GM21447 (cell line): Measurements from ENCODE around the gene LDLRAD4.

ENCODE experiments used
- ATAC-seq: cut with Tn5 transposase; IDR thresholded peaks from one replicate; pipeline ENCODE4 v1.9.1; 2021; ENCODE audit not compliant: unreplicated experiment

LDLRAD4 gene

GRCh38 chr18:13227910-13228309, 9.3 kb downstream of the LDLRAD4 start:
- no peak for ATAC-seq

- ATAC-seq = no peak
Observed at GRCh38 chr18:13229001-13229671, 10.6 kb downstream of the LDLRAD4 start.

DNA sequence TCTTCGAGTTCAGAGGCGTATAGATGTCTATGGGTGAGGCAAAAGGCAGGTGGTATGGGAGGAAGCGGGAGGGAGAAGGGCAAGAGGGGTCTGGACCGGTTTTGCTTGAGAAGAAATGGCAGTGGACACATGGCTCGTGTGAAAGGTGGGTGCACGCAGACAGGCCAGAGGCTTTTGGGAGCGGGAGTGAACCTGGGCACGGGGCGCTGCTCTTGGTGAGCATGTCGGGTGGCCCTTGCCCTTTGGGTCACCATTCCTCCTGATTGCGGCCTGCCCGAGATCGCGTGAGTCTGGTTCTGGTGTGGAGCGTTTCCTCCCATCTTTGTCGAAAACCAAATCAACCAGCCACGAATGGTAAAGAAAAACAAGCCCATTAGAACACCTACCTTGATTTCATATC, 12.6 kb downstream of the LDLRAD4 start:
- no peak for ATAC-seq

DNA sequence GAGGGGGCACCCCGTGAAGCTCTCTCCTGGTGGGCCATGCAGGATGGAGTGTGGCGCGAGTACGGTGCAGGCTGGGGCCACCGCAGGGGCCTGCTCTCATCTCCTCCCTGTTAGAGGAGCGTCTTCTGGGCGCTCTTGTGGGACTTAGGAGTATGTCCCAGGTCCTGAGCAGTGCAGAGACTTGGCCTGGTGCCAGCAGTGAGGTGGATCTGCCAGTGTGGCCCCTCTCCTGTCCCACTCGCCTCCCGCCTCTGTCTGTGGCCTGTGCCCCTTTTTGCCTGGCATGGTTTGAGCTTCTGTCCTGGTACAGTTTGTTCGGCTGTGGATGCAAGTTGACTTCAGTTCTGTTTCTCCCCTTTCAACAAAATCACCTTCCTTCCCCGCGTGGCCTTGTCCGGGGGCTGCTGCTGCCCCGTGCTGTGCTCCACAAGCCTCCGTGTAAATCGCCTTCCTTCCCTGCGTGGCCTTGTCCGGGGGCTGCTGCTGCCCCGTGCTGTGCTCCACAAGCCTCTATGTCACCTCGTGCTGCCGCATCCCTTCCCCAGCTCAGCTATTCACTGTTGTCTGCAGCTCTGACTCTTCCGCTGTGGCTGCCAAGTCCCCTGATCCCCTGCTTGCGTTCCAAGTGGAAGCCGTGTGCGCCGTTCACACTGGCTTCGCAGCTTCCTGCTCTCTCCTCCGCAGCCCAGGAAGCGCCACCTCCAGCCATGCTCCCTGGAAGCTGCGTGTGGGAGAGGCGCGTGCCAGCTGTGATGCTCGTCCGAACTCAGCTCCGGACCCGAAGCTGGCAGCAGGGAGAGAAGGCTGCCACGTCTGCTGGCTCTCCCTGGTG, 13.7 kb downstream of the LDLRAD4 start:
- no peak for ATAC-seq

- ATAC-seq = no peak
Observed at GRCh38 chr18:13232971-13233786, 14.6 kb downstream of the LDLRAD4 start.

DNA sequence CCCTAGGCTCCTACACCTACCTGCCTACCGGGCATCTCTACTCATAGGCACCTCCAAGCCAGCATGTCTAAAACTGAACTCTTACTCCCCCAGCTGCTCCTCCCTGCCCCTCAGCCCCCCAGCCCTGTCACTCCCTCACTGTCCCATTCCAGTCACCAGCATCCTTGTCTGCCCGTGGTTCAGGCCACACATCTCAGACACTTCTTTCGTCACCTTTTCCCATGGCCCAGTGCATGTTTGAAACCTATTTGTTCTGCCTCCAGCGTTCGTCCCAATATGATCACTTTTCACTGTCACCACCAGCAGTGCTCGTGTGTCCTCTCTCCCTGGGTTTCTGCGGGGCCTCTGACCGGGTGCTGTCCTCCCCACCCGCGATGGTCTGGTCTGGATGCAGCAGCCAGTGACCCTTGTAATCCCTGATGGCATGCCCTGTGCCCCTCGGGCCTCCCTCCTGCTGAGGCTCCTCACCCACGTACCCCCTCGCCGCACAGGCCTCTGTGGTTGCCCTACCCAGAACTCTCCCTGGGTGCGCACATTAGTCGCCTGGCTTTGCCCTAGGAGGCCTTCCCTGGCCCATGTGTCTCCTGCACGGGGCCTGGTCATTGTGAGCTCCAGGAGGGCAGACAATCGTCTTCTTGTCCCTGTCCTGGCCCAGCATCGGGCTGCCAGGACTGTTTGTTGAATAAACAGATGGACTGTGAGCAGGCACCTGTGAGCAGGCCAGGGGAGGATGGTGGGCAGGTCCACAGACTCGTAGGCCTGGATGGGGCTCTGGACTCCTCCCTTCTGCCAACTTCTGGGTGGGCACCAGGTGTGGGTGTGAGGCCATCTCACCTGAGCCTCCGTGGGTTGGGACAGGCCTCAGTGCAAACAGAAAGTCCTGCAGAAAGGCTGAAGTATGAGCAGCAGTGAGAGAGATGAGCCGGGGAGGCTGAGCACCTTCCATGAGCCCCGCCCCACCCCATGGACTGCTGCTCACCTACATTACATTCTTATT, 15.5 kb downstream of the LDLRAD4 start:
- no peak for ATAC-seq

DNA sequence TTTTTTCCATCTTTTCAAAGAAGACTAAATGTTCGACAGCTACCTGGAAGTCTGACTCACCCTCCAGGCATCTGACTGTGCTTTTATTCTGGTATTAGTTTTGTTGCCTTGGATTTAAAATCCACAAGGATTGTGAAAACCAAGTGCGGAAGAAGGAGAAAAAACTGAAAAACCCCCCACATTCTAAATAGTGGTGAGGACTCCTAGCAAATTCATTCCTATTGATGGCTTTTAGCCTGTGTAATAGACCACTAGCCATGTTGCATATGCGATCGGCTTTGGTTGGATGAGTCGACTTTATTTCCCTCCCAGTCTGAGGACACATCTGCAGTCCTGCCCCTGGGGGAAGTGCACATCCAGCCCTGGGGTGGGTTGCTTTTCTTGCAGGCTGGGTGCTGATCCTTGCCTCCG, 16.9 kb downstream of the LDLRAD4 start:
- no peak for ATAC-seq

DNA sequence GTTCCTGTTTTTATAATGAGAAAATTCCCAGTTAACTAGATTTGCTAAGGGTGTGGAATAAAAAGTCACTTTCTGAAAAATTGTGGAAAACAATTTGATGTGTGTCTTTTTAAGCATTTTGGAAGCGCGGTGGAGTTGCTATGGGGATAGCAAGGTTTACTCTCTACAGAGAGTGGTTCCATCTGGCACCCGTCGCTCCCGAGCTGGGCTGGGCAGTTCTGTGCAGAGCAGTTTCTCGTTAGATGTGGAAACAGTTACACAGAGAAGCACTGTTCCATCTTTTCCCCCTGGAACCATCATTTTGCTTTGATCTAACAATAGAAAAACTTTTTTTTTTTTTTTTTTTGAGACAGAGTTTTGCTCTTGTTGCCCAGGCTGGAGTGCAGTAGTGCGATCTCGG, 17.4 kb downstream of the LDLRAD4 start:
- no peak for ATAC-seq

DNA sequence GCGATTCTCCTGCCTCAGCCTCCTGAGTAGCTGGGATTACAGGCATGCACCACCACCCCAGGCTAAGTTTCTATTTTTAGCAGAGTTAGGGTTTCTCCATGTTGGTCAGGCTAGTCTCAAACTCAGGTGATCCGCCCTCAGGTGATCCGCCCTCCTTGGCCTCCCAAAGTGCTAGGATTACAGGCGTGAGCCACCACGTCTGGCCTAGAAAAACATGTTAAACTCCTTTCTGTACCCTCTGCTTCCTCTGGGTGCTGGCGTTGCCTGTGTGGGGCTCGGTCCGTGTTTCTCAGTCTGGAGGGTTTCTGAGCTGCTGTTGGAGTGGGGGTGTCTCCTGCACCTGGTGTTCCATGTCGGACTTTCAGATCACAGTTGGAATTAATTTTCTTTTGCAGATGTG, 17.9 kb downstream of the LDLRAD4 start:
- ATAC-seq = no peak

DNA sequence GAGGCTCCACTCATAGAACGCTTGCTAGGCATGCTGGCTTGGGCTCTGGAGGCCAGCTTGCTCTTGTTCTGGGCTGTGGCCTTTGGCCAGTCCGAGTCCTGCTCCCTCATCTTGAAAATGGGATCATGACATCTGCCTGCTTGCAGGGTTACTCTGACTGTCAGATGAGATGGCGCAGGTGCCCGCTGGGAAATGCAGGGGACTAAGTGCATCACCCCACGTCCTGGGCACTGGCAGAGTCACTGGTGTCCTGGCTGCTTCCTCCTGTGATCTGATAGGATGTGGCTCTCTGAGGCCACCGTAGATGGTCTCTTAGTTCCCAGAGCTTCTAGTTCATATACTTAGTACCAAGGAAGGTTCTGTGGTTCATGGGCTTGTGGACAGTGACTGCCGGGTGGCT, 18.5 kb downstream of the LDLRAD4 start:
- ATAC-seq = no peak

- ATAC-seq = no peak
Observed at GRCh38 chr18:13237641-13238040, 19.1 kb downstream of the LDLRAD4 start.

DNA sequence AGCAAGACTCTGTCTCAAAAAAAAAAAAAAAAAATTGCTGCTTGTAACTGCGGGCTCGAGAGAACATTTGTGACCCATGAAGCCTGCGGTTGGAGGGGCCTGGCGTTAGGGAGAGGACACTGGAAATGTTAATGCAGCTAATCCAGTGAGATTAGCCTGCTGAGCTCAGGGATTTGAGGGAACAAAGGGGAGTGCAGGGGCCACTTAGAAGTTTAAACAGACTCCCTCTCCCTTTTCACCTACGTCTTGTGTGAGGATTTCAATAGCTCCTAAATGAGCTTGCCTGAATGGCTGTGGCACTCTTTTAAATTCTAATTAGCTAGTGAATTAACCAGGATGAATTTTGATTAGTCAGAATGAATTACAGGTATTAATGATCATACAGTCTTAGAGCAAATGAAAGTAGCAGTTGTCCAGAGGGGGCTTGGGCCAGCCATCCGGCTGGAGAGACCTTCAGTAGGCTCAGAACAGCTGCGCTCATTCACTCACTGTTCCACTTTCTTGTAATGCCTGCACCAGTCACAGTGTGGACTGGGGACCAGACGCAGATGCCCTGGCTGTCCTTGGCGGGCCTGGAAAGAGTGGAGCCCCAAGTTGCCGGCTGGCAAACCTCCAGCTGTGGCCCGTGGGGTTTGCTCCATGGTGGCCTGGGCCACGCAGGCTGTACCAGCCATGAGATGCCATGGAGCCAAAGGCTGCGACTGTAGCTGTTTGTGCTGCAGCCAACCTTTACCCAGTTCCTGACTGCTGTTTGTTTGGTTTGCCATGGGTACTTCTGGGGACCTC, 20.8 kb downstream of the LDLRAD4 start:
- no peak for ATAC-seq

DNA sequence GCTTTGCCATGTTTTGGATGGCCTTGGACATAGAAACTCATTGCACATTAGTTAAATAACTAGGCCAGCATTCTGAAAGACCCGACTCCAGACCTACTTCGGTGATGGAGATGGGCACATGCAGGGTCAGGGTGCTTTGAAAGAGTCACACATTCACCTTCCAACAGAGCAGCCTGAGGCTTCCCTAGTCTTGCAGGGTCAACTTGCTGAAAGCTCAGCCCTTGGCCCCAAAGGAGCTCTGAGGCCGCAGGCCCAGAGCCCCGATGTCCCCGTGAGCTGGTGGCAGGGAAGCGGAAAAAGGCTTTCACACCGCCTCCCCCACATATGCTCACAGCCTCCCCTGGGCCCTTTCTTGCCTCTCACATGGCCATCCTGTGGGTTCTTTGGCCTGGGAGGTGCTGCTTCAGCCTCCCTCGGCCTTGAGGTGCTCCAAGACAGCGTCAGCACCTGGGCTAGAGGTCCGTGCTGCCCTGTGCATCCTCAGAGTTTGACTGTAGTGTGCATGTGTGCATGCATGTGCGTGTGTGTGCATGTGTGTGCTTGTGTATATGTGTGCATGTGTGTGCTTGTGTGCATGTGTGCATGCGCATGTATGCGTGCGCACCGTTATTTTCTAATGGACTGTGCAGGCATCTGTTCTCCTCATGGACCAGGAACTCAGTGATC, 21.6 kb downstream of the LDLRAD4 start:
- ATAC-seq = no peak

- ATAC-seq = no peak
Observed at GRCh38 chr18:13241083-13241892, 22.7 kb downstream of the LDLRAD4 start.

DNA sequence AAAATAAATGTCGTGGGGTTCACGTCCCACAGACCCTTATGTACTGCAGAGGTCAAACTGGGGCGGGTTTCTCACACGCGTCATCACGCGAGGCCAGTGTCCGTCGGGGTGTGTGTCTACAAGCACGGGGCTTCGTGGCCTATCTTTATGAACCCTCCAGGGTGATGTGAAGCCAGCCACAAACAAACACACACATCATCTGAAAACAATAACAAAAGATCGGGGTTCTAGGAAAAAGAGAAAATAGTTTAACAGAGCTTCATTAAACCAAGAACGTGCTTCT, 23.3 kb downstream of the LDLRAD4 start:
- ATAC-seq = no peak

DNA sequence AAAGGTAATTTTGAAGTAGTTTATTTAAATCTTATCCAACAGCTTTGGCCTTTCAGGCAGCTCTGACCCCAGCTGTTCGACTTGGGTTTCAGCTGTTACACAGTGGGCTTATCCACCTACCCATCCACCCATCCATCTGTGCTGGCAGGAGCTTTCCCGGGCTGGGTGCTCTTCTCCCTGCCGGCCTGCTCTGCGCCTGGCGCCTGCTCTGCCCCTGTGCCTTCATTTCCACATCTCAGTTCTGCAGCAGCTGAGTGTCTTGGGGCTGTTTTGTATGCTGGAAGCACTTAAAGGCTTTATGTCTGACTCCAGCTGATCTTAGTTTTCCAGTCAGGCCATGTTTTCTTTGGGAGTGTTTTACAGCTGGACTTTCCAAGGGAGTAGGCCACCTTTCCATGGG, 24.2 kb downstream of the LDLRAD4 start:
- no peak for ATAC-seq

DNA sequence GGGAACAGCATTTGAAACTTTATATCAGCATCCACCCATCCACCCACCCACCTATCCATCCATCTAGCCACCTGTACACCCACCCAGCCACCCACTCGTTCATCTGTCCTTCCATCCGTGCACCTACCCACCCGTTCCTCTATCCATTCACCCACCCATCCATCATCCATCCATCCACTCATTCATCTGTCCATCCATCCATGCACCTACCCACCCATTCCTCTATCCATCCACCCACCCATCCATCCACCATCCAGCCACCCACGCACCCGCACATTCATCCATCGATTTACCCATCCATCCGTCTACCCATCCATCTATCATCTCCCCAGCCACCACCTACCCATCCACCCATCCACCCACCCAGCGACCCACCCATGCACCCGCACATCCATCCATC, 24.8 kb downstream of the LDLRAD4 start:
- no peak for ATAC-seq

DNA sequence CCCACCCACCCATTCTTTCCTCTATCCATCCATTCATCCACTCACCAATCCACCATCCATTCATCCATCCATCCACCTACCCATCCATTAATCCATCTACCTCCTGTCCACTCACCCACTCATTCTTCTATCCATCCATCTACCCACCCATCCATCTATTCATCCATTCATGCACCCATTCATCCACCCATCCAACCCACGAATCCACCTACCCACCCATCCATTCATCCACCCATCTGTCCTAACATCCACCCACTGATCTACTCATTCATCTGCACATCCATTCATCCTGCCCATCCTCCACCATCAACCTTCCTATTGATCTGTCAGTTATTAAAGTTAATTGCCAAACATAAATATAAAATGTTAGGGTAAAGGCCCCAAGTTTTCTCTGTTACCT, 25.6 kb downstream of the LDLRAD4 start:
- ATAC-seq = no peak
